ENCODE results near the gene RTRAF.
A peak's percentile ranks its signal among the peaks of the same experiment; 100 is the strongest.

The RTRAF gene

GRCh38 chr14:51989293-51990234, at the start of gene RTRAF:
Gene RTRAF (plus strand): TSS chr14:51989546. CDS start chr14:51989640, 94 bp downstream.
- peak; percentile 96 for DNase-seq

DNA sequence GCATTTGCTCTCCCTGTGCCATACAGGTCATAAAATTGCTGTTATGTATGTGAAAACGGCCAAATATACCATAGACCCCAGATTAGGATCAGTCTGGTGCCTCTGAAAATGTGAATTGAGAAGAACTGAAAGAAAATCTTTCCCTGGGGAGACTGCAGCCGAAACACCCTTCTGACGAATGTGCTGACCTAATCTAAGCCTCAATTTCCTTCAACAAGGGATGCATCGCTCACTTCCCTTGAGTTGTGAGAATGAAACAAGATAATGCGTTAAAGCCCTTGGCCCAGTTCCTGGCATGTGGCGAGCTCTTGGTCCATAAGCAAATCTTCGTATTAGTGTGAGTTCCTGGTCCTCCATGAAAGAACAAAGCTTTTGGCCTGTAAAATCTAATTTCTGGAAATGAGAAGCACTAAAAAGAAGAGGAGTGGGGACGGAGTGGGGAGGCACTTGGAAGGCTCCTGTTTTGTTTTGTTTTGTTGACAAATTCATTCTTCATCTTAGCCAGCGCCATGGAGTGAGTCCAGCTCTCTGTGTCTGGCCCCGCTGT, 49.5 kb upstream of the RTRAF start:
- DNase-seq = no peak

- DNase-seq = no peak
These were observed 46.4 kb upstream of the RTRAF start for GRCh38 chr14:51942971-51943370.

GRCh38 chr14:51950007-51950406, 39.3 kb upstream of the RTRAF start:
- DNase-seq = no peak

- DNase-seq = no peak
These were observed 37.7 kb upstream of the RTRAF start for GRCh38 chr14:51951656-51952055.

DNA sequence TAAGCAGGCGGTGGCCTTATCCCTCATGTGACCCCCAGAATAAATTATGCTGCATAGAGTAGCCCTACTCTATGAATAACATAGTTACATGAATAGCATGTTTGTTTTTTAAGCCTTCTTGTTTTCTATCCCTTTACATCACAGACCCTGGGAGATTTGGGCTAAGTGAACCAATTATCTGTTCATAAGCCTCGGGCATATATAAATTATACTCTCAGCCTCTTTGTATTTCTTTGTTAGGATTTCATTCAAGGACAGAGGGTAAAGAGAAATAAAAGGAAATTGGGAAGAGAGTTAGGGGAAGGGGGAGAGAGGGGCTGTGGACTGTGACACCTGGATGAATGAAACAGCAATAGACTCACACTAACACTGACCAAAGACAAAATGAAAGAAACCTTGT, 35.3 kb upstream of the RTRAF start:
- DNase-seq = no peak

DNA sequence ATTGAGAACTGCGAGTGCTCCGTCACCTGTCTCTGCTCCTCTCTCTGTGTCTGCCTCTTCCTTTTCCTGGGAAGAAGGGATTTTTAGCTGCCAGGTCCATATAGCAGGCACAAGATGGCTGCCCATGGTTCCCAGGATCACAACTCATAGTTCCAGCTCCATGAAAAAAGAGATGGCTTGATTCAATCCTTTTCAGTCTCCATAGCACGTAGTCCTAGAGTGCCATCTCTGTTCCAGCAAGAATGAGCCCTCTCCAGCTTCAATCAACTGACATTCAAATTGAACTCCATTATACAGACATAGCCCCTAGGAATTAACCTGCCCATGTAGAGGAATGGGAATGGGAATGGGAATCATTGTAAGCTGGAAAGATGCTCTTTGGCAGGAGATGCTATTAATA, 34.7 kb upstream of the RTRAF start:
- DNase-seq = no peak

DNA sequence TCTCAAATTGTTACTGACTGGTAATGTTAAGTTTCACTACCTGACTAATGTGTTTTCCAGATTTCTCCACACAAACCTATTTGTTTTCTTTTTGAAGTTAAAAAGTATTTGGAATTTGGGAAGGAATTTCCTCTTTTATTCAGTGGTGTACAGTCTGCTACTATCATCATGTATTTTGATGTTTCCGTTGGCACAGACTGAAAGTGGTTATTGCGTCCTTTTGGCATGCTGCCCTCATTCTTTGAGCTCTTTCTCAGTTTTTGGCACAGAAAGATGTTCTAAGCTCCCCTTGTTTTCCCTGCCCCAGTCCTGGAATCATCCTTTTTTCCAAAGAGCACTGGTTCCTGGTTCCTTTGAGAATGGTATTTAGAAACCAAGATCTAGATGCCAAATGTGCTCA, 31.4 kb upstream of the RTRAF start:
- peak; percentile 14 for DNase-seq

- no peak for DNase-seq
These were observed 29.4 kb upstream of the RTRAF start for GRCh38 chr14:51959928-51960327.

- no peak for DNase-seq
These were observed 28.5 kb upstream of the RTRAF start for GRCh38 chr14:51960866-51961265.

DNA sequence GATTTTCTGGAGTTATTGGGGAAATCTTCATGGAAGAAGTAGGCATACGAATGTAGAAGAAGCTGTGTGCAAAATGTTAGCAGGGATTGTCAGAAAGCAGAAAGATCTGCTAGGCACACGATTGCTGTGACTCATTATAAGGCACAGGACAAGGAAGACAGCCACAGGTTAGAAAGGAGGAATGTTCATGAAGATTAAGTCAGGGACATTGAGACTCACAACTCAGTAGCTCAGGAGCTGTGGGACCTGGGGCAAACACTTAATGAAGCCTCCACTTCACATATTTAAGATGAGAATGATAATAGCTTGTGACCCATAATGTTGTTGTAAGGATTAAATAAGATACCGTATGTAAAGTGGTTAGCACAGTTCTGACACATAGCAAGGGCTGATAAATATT, 26.6 kb upstream of the RTRAF start:
- no peak for DNase-seq

GRCh38 chr14:51963286-51963685, 26.1 kb upstream of the RTRAF start:
- DNase-seq = peak; percentile 73

DNA sequence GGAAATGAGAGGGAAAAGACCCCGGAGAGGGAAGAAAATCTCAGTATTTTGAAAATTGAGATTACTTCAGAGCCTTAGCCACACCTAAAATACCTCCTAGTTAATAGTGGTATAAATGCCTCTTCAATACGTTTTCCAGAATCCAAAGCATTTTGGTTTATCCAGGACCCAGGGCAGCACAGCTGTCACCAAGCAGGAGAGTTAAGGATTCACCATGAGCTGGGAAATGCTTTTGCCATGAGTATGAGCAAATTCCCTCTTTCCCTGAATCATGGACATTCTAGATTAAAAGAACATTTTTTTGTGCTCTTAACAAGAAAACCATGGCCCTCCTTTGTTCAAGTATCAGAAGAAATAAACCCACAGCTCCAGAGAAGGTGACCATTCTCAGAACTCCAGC, 21.8 kb upstream of the RTRAF start:
- no peak for DNase-seq

DNA sequence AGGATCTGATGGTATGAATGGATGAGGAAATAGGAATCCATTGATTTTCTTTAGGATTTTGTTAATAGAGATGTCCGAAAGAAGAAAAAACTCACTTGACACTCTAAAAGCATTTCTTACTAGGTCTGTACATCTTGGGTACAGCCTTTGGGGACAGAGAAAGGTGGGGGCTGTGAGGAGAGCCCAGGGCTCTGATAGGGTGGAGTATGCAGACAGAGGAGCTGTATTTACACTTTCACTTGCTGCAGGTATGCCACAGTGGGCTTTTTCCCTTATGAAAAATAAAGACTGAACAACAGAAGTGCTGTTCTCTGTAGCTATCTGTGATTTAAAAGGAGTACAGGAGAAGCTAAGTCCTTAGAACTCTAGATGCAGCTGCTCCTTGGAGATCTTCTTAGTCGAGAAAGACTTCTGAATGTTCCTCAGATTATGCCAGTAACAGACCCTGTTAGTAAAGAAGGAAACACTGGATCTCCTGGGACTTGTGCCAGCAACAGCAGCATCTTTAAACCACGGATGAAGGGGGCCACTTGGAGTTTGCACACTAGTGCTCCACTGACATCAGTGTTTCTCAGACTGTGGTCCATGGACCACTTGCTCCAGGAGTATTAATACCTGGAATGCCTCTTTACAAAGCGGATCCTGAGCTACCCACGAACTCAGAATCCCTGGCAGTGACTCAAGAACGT, 19.4 kb upstream of the RTRAF start:
- DNase-seq = no peak

DNA sequence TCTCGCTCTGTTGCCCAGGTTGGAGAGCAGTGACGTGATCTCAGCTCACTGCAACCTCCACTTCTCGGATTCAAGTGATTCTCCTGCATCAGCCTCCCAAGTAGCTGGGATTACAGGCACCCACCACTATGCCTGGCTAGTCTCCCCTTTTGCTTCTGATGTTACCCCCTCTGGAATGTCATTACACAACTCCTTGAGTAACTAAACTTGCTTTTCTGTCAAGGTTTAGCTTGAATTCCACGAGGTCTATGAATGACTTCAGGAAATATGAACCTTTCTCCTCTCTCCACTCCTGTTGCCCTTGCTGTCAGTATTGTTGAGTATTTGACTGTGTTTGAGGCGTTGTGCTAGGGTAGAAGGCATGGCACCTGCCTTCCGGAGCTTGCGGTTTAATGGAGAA, 16.8 kb upstream of the RTRAF start:
- no peak for DNase-seq

DNA sequence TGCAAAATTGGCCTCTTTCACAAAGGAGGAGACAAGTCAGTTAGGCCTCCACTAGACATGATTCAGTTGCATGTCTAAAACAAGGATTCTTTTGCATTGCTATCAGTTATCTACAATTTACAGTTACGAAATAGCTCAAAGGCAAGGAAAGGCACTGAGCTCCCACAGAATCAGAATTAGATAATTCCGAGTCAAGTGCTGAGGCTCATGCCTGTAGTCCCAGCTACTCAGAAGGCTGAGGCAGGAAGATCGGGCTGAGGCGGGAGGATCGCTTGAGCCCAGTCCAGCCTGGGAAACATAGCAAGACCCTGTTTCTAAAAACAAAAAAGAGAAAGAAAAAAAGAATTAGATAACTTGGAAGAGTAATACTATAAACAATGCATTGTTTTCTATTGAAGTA, 12.3 kb upstream of the RTRAF start:
- no peak for DNase-seq

DNA sequence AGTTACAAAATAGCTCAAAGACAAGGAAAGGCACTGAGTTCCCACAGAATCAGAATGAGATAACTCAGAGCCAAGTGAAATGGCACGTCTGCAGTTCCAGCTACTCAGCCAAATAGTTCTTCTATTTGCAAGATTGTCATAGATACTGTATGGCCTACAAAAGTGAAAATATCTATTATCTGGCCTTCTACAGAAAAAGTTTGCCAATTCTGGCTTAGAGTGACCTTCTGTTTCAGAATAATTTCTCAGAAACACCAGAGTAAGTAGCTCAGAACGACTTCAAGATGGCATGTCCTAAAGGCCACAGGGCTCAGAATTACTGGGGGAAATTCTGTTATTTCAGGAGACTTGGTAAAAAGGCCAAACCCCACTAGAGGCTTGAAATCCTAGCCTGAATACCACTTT, 10.7 kb upstream of the RTRAF start:
- DNase-seq = no peak

- peak; percentile 78 for DNase-seq
These were observed 10.1 kb upstream of the RTRAF start for GRCh38 chr14:51979088-51979709.

DNA sequence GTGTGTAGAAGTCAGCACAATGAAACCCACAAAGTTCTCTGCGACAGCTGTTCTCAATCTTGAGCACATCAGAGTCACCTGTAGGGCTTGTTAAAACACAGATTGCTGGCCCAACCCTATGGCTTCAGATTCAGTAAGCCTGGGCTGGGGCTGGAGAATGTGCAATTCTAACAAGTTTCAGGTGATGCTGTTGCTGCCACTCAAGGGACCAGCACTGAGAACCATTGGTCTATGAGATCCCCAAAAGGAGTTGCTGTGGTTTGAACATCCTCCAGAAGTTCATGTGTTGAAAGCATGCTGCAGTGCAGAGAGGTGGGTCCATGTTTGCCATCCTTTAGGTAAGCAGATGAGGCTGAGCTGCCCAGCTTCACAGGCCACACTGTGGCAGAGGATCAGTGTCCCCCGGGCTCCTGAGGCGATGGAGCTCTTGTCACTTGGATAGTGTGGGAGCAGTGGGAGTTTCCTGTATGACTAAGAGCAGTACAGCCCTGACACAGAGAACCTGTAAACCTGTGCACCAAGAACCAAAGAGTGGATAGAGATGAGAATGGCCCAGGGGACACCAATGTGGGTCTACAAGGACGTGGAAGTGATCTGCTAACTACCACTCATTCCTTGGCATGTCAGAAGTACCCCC, 8.0 kb upstream of the RTRAF start:
- no peak for DNase-seq

DNA sequence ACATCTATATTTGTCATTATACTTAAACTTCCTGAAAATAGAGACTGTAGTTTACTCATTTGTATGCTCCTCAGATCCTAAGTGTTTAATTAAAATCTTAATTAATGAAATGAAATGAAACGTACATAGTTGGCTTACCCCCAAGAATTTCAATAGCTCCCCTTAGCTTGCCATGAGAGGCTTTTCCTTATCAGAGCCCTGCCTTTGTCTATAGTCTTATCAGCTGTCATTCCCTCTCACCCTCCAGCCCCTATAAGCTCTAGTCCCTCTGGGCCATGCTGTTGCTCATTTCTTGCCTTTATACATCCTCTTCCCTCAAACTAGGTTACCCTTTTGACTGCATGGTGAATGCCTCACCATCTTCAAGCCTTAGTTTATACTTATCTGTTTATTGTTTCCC, 1.1 kb upstream of the RTRAF start:
- peak; percentile 63 for DNase-seq

DNA sequence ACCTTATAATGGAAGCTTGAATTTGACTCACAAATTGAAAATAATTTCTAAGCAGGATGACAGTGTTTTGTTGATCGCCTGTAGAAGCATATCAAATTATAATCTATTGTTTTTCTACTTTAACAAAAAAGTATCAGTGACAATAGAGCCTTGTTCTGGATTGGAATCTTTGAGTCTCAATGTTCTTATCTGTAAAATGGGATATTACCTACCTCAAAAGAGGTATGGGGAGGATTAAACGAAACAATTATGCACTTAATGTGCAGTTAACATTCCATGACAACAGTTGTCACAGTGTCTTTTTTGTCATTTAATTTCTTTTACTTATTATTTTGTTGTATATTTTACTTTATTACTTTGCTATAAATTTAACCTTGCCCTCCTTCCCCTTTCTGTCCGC, 1.1 kb downstream of the RTRAF start:
- no peak for DNase-seq

- no peak for DNase-seq
These were observed 4.1 kb downstream of the RTRAF start for GRCh38 chr14:51993285-51993920.
